ENCODE measurements around the gene ANKRD23.

ANKRD23 gene

GRCh38 chr2:96869822-96870625 is 26.2 kb upstream of the ANKRD23 start, which contains the start of gene SEMA4C:
TSS of gene SEMA4C (minus strand) at chr2:96870080. CDS start at chr2:96867886, 2,194 bp downstream.
- Histone ChIP-seq H3K4me1 (ENCODE audit: low read depth, poor library complexity, severe bottlenecking) (no peaks in the 10 kb centered on the region), H3K79me2 (ENCODE audit: insufficient read depth, low read depth) (peaks cover 5% of the 10 kb centered on the region; the same call in 1 of the 2 replicates), H3K4me2 (peak within 1 kb of the TSS; percentile 73), H3K27me3 (ENCODE audit: insufficient read depth, low read depth) (no peaks in the 10 kb centered on the region), H2AFZ (ENCODE audit: low read depth) (peak within 1 kb of the TSS; percentile 79), H4K20me1 (ENCODE audit: insufficient read depth) (no peaks in the 10 kb centered on the region), H3K9ac (peak within 1 kb of the TSS; percentile 96), H3K27ac (peak within 1 kb of the TSS; percentile 76), H3K4me3 (IDR thresholded peaks at IDR 0.05; ENCODE audit: insufficient read depth, low read depth, low read length) (peak within 1 kb of the TSS; percentile 85), H3K36me3 (ENCODE audit: insufficient read depth) (no peaks in the 10 kb centered on the region)
- TF ChIP-seq CTCF (conservative IDR thresholded peaks at IDR 0.05; ENCODE audit: low read depth, low read length), result no peak

- no peaks in the 10 kb centered on the region for H4K20me1 ChIP-seq (ENCODE audit: insufficient read depth)
- H3K4me1 ChIP-seq (ENCODE audit: low read depth, poor library complexity, severe bottlenecking), result no peaks in the 10 kb centered on the region
- peak overlapping the region; percentile 96 for H3K9ac ChIP-seq
- H3K27me3 ChIP-seq (ENCODE audit: insufficient read depth, low read depth), result no peaks in the 10 kb centered on the region
- peak overlapping the region; percentile 73 for H3K4me2 ChIP-seq
- H3K27ac ChIP-seq, result peak overlapping the region; percentile 76
- TF ChIP-seq CTCF (conservative IDR thresholded peaks at IDR 0.05; ENCODE audit: low read depth, low read length), result 0 out of 2 replicates have a peak, but pooled peaks have one; percentile 8
- no peaks in the 10 kb centered on the region for H3K36me3 ChIP-seq (ENCODE audit: insufficient read depth)
- H2AFZ ChIP-seq (ENCODE audit: low read depth), result peak overlapping the region; percentile 79
- peaks cover 5% of the 10 kb centered on the region; the same call in 1 of the 2 replicates for H3K79me2 ChIP-seq (ENCODE audit: insufficient read depth, low read depth)
- H3K4me3 ChIP-seq (IDR thresholded peaks at IDR 0.05; ENCODE audit: insufficient read depth, low read depth, low read length), result peak overlapping the region; percentile 85
Measured at GRCh38 chr2:96869281-96869821, 25.5 kb upstream of the ANKRD23 start.

- Histone ChIP-seq H3K4me3 (IDR thresholded peaks at IDR 0.05; ENCODE audit: insufficient read depth, low read depth, low read length) (peak overlapping the region; percentile 85), H3K4me2 (peak overlapping the region; percentile 73), H3K79me2 (ENCODE audit: insufficient read depth, low read depth) (peaks cover 5% of the 10 kb centered on the region; the same call in 1 of the 2 replicates), H3K4me1 (ENCODE audit: low read depth, poor library complexity, severe bottlenecking) (no peaks in the 10 kb centered on the region), H4K20me1 (ENCODE audit: insufficient read depth) (no peaks in the 10 kb centered on the region), H2AFZ (ENCODE audit: low read depth) (peak overlapping the region; percentile 79), H3K27me3 (ENCODE audit: insufficient read depth, low read depth) (no peaks in the 10 kb centered on the region), H3K36me3 (ENCODE audit: insufficient read depth) (no peaks in the 10 kb centered on the region), H3K9ac (peak overlapping the region; percentile 96), H3K27ac (peak overlapping the region; percentile 76)
- peak; percentile 72 for TF ChIP-seq CTCF (conservative IDR thresholded peaks at IDR 0.05; ENCODE audit: low read depth, low read length)
Measured at GRCh38 chr2:96868555-96869280, 24.9 kb upstream of the ANKRD23 start.

- Histone ChIP-seq H3K79me2 (ENCODE audit: insufficient read depth, low read depth) (peaks cover 5% of the 10 kb centered on the region; the same call in 1 of the 2 replicates), H4K20me1 (ENCODE audit: insufficient read depth) (no peaks in the 10 kb centered on the region)
Measured at GRCh38 chr2:96867756-96868554, 24.1 kb upstream of the ANKRD23 start.

More at GRCh38 chr2:96867756-96868554, 24.1 kb upstream of the ANKRD23 start:
- peak overlapping the region; percentile 79 for H2AFZ ChIP-seq (ENCODE audit: low read depth)
- peak overlapping the region; percentile 73 for H3K4me2 ChIP-seq
- no peaks in the 10 kb centered on the region for H3K4me1 ChIP-seq (ENCODE audit: low read depth, poor library complexity, severe bottlenecking)
- H3K9ac ChIP-seq, result peak overlapping the region; percentile 96
- H3K4me3 ChIP-seq (IDR thresholded peaks at IDR 0.05; ENCODE audit: insufficient read depth, low read depth, low read length), result peak overlapping the region; percentile 65
- H3K27ac ChIP-seq, result peak overlapping the region; percentile 76
- peaks cover 2% of the 10 kb centered on the region; the same call in 1 of the 2 replicates for H3K36me3 ChIP-seq (ENCODE audit: insufficient read depth)
- no peaks in the 10 kb centered on the region for H3K27me3 ChIP-seq (ENCODE audit: insufficient read depth, low read depth)
- no peak for TF ChIP-seq CTCF (conservative IDR thresholded peaks at IDR 0.05; ENCODE audit: low read depth, low read length)

Measured in KMS-11 (cell line).